PC-9 (cell line): ENCODE data around the gene LENG1. TPM values are rescaled to one million over a fixed set of nuclear protein-coding genes. Genes with fewer than 3 reads are reported as not detected.
A peak's percentile ranks its signal among the peaks of the same experiment; 100 is the strongest.

ENCODE experiments used
- BruUV-seq: library from RNA; stranded (reverse); fragments of 400-500 nt; replicated peaks from 2 replicates; lab custom pipeline; 2021; lab: Mats Ljungman, UMichigan
- CTCF ChIA-PET: fragments of 300-600 bp; sonication (Branson Sonifier 250); formaldehyde crosslinking; loops from one replicate; lab custom pipeline; 2022; ENCODE audit warnings: antibody characterized with exemption; lab: Charles Lee
- POLR2A ChIA-PET: fragments of 300-600 bp; sonication (Branson Sonifier 250); formaldehyde crosslinking; loops from one replicate; lab custom pipeline; 2022; ENCODE audit warnings: antibody characterized with exemption; ENCODE audit not compliant: unreplicated experiment; lab: Charles Lee
- DNase-seq, 2 experiments: peaks; one replicate each; pipeline versions ENCODE4 v3.0.0 to v3.0.0-alpha.2; 2015 to 2022; ENCODE audit warnings: mixed read lengths in 1 of 2
- H2AFZ ChIP-seq: fragments of 200-600 bp; sonication (generic); 2 replicates; pipeline ENCODE4 v1.8.1; 2017; ENCODE audit warnings: antibody characterized with exemption
- H3F3A ChIP-seq: fragments of 200-600 bp; sonication (generic); 2 replicates; pipeline ENCODE4 v1.8.1; 2017; ENCODE audit warnings: antibody characterized with exemption, mild to moderate bottlenecking, low read depth; ENCODE audit not compliant: insufficient read depth
- H3K27ac ChIP-seq: fragments of 200-600 bp; sonication (generic); 2 replicates; pipeline ENCODE4 v1.6.1; 2016; ENCODE audit warnings: mixed run types
- H3K27me3 ChIP-seq: fragments of 200-600 bp; sonication (generic); 2 replicates; pipeline ENCODE4 v1.6.1; 2016; ENCODE audit warnings: low read depth, mixed run types; ENCODE audit not compliant: insufficient read depth
- H3K36me3 ChIP-seq: fragments of 200-600 bp; sonication (generic); 2 replicates; pipeline ENCODE4 v1.6.1; 2016; ENCODE audit warnings: low read depth, mixed run types
- H3K4me1 ChIP-seq: fragments of 200-600 bp; sonication (generic); replicated peaks from 2 replicates; pipeline ENCODE4 v1.6.1; 2016; ENCODE audit warnings: mixed run types; ENCODE audit not compliant: insufficient read depth
- H3K4me2 ChIP-seq: fragments of 200-600 bp; sonication (generic); 2 replicates; pipeline ENCODE4 v1.6.1; 2017; ENCODE audit warnings: mixed run types
- H3K4me3 ChIP-seq: fragments of 200-600 bp; sonication (generic); 2 replicates; pipeline ENCODE4 v1.6.1; 2016; ENCODE audit warnings: mixed run types
- H3K79me2 ChIP-seq: fragments of 200-600 bp; sonication (generic); 2 replicates; pipeline ENCODE4 v1.6.1; 2017; ENCODE audit warnings: low read depth, mixed run types
- H3K9me2 ChIP-seq: fragments of 200-600 bp; sonication (generic); 2 replicates; pipeline ENCODE4 v1.8.1; 2017; ENCODE audit warnings: mild to moderate bottlenecking; ENCODE audit not compliant: insufficient read depth
- H3K9me3 ChIP-seq: fragments of 200-600 bp; sonication (generic); 2 replicates; pipeline ENCODE4 v1.8.1; 2016; ENCODE audit warnings: low read depth; ENCODE audit not compliant: insufficient read depth
- H4K20me1 ChIP-seq: fragments of 200-600 bp; sonication (generic); 2 replicates; pipeline ENCODE4 v1.8.1; 2017; ENCODE audit not compliant: insufficient read depth
- CTCF ChIP-seq: fragments of 200-600 bp; sonication (generic); conservative IDR thresholded peaks from 2 replicates; pipeline ENCODE4 v1.6.1; 2017; ENCODE audit warnings: mixed run types, antibody characterized with exemption, mild to moderate bottlenecking, moderate library complexity
- EZH2 ChIP-seq: fragments of 200-600 bp; sonication (generic); IDR thresholded peaks from 2 replicates; pipeline ENCODE4 v1.8.0; 2017; ENCODE audit warnings: antibody characterized with exemption, low read depth
- intact Hi-C: fragments of 100-400 bp; cut with micrococcal nuclease; formaldehyde crosslinking; loops from one replicate; pipeline ENCODE4 v1.10.0; 2022; ENCODE audit not compliant: unreplicated experiment
- total RNA-seq: library from RNA; stranded (reverse); gene quantifications from 2 replicates; pipeline ENCODE4 v1.2.3, GENCODE V29; 2021

LENG1 gene
- total RNA-seq, 1 experiment from 2014 or later = 6.7 TPM

GRCh38 chr19:54156490-54156889, 3.0 kb downstream of the LENG1 start:
- no TSS peak for BruUV-seq
- Histone ChIP-seq H4K20me1 (peaks cover 36% of the 10 kb centered on the region), H3K27ac (no peak overlapping the region), H3K9me2 (no peaks in the 10 kb centered on the region), H3K4me1 (peaks cover 22% of the 10 kb centered on the region), H3K36me3 (peaks cover 13% of the 10 kb centered on the region), H3K4me2 (no peak overlapping the region), H3K79me2 (peaks cover 14% of the 10 kb centered on the region), H3K27me3 (no peaks in the 10 kb centered on the region), H3K4me3 (no peak overlapping the region), H3K9me3 (no peaks in the 10 kb centered on the region), H3F3A (peaks cover 72% of the 10 kb centered on the region), H2AFZ (no peak overlapping the region)
- no peak for TF ChIP-seq CTCF
- no peak for TF ChIP-seq EZH2
- DNase-seq = peak in 1 of 2 experiments; percentile 2
- CTCF ChIA-PET = interaction anchor here (0.5 kb wide), 1 partner anchor 133 kb away, joined by 3 read pairs; no protein-coding TSS in a partner anchor
- POLR2A ChIA-PET = interaction anchor here (0.7 kb wide), 1 partner anchor 17 kb away, joined by 4 read pairs; no protein-coding TSS in a partner anchor
- intact Hi-C loops = no loop called here

- DNase-seq = peak in 1 of 2 experiments; percentile 19
- intact Hi-C loops = no loop called here
- Histone ChIP-seq H3K9me3 (no peaks in the 10 kb centered on the region), H3K79me2 (peaks cover 14% of the 10 kb centered on the region), H3K9me2 (no peaks in the 10 kb centered on the region), H3K36me3 (peaks cover 16% of the 10 kb centered on the region), H4K20me1 (peaks cover 41% of the 10 kb centered on the region), H3K4me1 (peaks cover 14% of the 10 kb centered on the region), H2AFZ (no peak overlapping the region), H3K27ac (no peak overlapping the region), H3K4me2 (no peak overlapping the region), H3K4me3 (no peak overlapping the region), H3K27me3 (no peaks in the 10 kb centered on the region), H3F3A (peaks cover 76% of the 10 kb centered on the region)
- POLR2A ChIA-PET = interaction anchor here (0.7 kb wide), 1 partner anchor 18 kb away, joined by 4 read pairs; no protein-coding TSS in a partner anchor
- TF ChIP-seq CTCF = no peak
- TF ChIP-seq EZH2 = no peak
- no TSS peak for BruUV-seq
- CTCF ChIA-PET = interaction anchor here (0.5 kb wide), 1 partner anchor 132 kb away, joined by 3 read pairs; no protein-coding TSS in a partner anchor
Measured at GRCh38 chr19:54155694-54156093, 3.8 kb downstream of the LENG1 start.

- no peak overlapping the region for H2AFZ ChIP-seq
- peaks cover 16% of the 10 kb centered on the region for H3K36me3 ChIP-seq
- H3K79me2 ChIP-seq = peaks cover 14% of the 10 kb centered on the region
- no peaks in the 10 kb centered on the region for H3K9me3 ChIP-seq
- H4K20me1 ChIP-seq = peaks cover 40% of the 10 kb centered on the region
- no peaks in the 10 kb centered on the region for H3K27me3 ChIP-seq
- no peak overlapping the region for H3K4me3 ChIP-seq
- no peak overlapping the region for H3K4me2 ChIP-seq
- peaks cover 12% of the 10 kb centered on the region for H3K4me1 ChIP-seq
- no peaks in the 10 kb centered on the region for H3K9me2 ChIP-seq
- no TSS peak for BruUV-seq
- no peak for TF ChIP-seq EZH2
- no peak for TF ChIP-seq CTCF
- H3F3A ChIP-seq = peaks cover 77% of the 10 kb centered on the region
- CTCF ChIA-PET = no interaction called here
- POLR2A ChIA-PET = no interaction called here
- DNase-seq = peak in 1 of 2 experiments; percentile 30
- intact Hi-C loops = no loop called here
- H3K27ac ChIP-seq = no peak overlapping the region
Measured at GRCh38 chr19:54154603-54155345, 4.7 kb downstream of the LENG1 start.
